Choroid plexus epithelial cell (primary cell): ENCODE results near the gene PARP11.

ENCODE experiments used
- DNase-seq: peaks from one replicate; pipeline ENCODE4 v3.0.0-alpha.2; 2010; ENCODE audit warnings: low read depth
- H3K4me3 ChIP-seq: 2 replicates; pipeline ENCODE4 v1.5.1; 2011; ENCODE audit warnings: low read depth, mild to moderate bottlenecking, control low read depth, low read length, moderate library complexity
- CTCF ChIP-seq: conservative IDR thresholded peaks from 2 replicates; pipeline ENCODE4 v1.5.1; 2011; ENCODE audit warnings: low read depth, mild to moderate bottlenecking, control low read depth, inconsistent platforms, low read length, moderate library complexity

PARP11 gene

GRCh38 chr12:3912863-3913262, 39.7 kb upstream of the PARP11 start:
- DNase-seq: no peak
- TF ChIP-seq CTCF: no peak
- H3K4me3 ChIP-seq: no peak overlapping the region

DNA sequence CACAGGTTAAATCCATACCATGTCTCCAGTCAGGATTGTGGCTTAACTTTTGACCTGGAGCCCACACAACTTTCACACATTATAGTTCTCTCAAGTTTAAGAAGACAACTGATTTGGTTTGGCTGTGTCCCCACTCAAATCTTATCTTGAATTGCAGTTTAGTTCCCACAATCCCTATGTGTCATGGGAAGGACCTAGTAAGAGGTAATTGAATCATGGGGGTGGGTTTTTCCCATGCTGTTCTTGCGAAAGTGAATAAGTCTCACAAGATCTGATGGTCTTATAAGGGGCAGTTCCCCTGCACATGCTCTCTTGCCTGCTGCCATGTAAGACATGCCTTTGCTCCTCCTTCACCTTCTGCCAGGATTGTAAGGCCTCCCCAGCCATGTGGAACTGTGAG, 38.2 kb upstream of the PARP11 start:
- no peak for DNase-seq
- no peak overlapping the region for H3K4me3 ChIP-seq
- no peak for TF ChIP-seq CTCF

DNA sequence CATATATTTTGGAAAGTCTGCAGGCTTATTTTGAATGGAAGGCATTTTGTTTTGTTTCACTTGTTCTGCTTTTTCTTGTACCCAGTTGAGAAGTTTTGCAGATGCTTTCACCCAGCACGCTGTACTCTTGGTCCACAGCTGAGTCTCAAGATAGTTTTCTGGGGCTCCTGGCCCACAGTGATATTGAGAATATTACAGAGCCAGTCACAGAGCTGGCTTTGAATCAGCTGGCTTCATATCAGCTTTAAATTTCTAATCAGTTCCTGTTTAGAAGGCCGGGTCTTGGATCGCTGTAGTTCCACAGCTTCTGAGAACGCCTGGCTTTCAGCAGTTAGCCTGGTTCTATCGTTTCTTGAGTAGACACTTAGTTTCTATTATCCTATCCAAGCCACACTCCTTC, 32.5 kb upstream of the PARP11 start:
- DNase-seq: no peak
- TF ChIP-seq CTCF: no peak
- no peak overlapping the region for H3K4me3 ChIP-seq

DNA sequence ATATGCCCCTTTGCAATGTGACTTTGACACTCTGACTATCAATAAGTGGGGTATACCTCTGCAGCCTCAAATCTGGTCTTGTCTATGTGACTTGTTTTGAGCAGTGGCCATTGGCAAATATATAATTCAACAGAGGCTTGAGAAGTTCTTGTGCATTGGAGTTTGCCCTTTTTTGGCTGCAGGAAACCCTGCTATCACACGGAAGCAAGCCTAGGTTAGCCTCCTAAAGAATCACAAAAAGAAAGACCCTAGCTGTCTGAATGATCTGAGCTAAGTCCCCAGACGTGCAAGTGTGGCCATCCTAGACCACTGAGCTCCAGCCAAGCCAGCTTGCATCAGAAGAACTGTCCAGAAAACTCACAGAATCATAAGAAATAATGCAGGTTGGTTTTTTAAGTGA, 31.8 kb upstream of the PARP11 start:
- DNase-seq: no peak
- TF ChIP-seq CTCF: no peak
- no peak overlapping the region for H3K4me3 ChIP-seq

- no peak for TF ChIP-seq CTCF
- no peak for DNase-seq
- no peak overlapping the region for H3K4me3 ChIP-seq
Measured at GRCh38 chr12:3902921-3903320, 29.7 kb upstream of the PARP11 start.

DNA sequence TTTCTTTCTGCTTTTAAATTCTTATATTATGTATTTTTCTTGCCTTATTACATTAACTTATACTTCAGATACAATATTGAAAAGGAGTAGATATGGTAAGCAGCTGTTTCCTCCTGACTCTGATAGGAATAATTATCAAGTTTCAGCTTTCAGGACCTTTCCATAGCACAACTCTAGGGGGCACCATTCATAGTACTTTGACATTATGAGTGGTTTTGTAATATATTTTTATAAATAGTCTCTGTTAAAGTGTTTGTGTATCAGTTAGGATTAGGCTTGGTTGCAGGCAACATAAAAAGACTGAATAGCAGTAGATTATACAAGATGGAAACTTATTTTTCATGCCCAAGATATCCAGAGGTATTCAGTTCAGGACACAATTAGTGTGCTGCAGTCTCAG, 27.9 kb upstream of the PARP11 start:
- TF ChIP-seq CTCF: no peak
- no peak for DNase-seq
- no peak overlapping the region for H3K4me3 ChIP-seq

DNA sequence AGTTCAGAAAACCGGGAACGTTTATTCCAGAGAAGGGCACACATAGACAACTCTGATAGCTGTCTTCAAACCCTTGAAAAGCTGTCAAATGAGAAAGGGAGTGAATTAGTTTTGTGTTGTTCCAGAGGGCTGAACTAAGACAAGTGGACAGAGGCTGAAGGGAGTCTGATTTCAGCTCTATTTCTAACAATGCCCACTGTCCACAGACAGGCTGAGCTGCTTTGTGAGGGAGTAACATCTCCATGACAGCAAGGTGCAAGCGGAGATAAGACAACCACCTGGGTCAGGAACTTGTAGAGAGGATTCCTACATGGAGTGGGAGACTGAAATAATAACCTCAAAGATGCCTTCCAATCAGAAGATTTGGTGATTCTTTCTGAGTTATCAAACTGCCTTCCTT, 25.6 kb upstream of the PARP11 start:
- no peak for TF ChIP-seq CTCF
- no peak overlapping the region for H3K4me3 ChIP-seq
- DNase-seq: no peak
